ENCODE data around the gene NPIPA5.
"Not testable (repeated sequence)": the region's sequence is repeated elsewhere in the genome, so short reads cannot be mapped to it uniquely, and the experiment has no call there.

- TF ChIP-seq POLR2A, CTCF (IDR thresholded peaks at IDR 0.05): not testable (repeated sequence)
Observed at GRCh38 chr16:15321221-15321620, 56.9 kb downstream of the NPIPA5 start.

Measured in body of pancreas (tissue), 4 donors.